ENCODE data around the gene RAPGEF1.

DNA sequence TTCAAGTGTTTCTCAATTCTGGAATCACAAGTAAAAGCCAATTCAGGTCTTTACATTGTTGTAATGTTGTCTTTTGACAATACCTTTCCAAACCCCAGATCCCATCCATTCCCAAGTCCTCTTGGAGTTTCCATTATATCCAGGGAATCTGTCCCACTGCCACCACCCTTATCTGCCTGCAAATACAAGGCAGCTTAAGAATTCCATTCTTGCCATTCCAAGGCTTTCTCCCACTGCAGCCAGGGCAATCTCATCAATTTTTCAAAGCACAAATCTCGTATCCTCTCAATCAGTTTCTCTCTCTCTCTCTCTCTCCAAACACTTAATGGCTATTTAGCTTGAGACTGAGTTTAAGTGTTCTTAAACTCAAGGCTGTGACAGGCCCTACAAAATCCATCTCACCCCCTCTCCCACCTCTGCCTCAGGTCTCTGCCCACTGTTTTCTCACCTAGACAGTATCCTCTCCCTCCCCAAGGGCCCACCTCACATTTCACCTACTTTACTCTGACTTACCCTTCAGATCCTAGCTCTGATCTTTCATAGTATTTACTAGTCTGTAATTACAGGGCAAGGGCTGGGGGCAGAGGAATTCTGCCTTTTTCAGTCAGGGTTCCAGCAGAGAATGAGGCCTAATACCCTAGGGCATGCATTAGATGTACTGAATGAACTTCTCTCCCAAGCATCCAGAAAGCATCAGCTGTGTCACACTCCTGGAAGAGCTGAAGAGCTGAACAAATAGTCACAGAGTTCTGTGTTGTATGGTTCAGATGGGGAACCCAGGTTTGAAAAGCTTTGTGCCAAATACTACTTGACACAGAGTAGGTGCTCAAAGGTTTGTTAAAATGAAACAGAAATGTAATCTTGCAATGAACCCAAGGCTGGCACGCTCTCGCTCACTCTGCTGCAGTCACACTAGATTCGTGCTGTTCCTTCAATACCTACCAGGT, 46.0 kb downstream of the RAPGEF1 start:
- no peak for TF ChIP-seq EZH2phosphoT487 (IDR thresholded peaks at IDR 0.05; ENCODE audit: low read depth, severe bottlenecking, unreplicated experiment)
- TF ChIP-seq, protein P1, sequence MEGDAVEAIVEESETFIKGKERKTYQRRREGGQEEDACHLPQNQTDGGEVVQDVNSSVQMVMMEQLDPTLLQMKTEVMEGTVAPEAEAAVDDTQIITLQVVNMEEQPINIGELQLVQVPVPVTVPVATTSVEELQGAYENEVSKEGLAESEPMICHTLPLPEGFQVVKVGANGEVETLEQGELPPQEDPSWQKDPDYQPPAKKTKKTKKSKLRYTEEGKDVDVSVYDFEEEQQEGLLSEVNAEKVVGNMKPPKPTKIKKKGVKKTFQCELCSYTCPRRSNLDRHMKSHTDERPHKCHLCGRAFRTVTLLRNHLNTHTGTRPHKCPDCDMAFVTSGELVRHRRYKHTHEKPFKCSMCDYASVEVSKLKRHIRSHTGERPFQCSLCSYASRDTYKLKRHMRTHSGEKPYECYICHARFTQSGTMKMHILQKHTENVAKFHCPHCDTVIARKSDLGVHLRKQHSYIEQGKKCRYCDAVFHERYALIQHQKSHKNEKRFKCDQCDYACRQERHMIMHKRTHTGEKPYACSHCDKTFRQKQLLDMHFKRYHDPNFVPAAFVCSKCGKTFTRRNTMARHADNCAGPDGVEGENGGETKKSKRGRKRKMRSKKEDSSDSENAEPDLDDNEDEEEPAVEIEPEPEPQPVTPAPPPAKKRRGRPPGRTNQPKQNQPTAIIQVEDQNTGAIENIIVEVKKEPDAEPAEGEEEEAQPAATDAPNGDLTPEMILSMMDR (IDR thresholded peaks at IDR 0.05; ENCODE audit: poor library complexity), result no peak
- no peak for TF ChIP-seq EZH2 (IDR thresholded peaks at IDR 0.05; ENCODE audit: borderline replicate concordance)

Measured in hepatocyte (in vitro differentiated cells).